ENCODE data around the gene WIZ. TPM values are rescaled to one million over a fixed set of nuclear protein-coding genes. Genes with fewer than 3 reads are reported as not detected.

WIZ gene
- total RNA-seq, 1 donor from 2014 or later = 42.7 TPM

DNA sequence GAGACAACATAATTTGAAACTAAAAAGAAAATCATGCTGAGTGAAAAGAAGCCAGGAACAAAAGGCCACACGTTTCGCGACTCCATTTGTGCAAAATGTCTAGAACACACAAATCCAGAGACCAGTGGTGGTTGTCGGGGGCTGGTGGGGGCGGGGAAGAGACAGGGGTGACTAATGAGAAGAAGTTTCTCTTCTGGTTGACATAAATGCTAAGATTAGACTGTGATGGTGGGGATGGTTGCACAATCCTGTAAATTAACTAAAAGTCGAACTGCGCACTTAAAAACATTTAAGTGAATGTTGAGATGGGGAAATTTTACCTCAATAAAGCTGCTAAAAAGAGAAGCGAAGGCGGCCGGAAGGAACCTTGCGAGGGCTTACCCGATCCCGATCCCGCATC is 77.3 kb downstream of the WIZ start:
- Histone ChIP-seq H3K4me3 (ENCODE audit: low read depth, low read length) (no peak overlapping the region), H3K27me3 (ENCODE audit: control insufficient read depth, insufficient read depth, low read length) (no peaks in the 10 kb centered on the region), H3K36me3 (ENCODE audit: control insufficient read depth, insufficient read depth, low read length) (peaks cover 9% of the 10 kb centered on the region)
- TF ChIP-seq, protein P1, sequence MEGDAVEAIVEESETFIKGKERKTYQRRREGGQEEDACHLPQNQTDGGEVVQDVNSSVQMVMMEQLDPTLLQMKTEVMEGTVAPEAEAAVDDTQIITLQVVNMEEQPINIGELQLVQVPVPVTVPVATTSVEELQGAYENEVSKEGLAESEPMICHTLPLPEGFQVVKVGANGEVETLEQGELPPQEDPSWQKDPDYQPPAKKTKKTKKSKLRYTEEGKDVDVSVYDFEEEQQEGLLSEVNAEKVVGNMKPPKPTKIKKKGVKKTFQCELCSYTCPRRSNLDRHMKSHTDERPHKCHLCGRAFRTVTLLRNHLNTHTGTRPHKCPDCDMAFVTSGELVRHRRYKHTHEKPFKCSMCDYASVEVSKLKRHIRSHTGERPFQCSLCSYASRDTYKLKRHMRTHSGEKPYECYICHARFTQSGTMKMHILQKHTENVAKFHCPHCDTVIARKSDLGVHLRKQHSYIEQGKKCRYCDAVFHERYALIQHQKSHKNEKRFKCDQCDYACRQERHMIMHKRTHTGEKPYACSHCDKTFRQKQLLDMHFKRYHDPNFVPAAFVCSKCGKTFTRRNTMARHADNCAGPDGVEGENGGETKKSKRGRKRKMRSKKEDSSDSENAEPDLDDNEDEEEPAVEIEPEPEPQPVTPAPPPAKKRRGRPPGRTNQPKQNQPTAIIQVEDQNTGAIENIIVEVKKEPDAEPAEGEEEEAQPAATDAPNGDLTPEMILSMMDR (IDR thresholded peaks at IDR 0.05; ENCODE audit: insufficient read depth, low read length, poor library complexity, severe bottlenecking) = no peak
- no peak for DNase-seq (ENCODE audit: low read depth)

DNA sequence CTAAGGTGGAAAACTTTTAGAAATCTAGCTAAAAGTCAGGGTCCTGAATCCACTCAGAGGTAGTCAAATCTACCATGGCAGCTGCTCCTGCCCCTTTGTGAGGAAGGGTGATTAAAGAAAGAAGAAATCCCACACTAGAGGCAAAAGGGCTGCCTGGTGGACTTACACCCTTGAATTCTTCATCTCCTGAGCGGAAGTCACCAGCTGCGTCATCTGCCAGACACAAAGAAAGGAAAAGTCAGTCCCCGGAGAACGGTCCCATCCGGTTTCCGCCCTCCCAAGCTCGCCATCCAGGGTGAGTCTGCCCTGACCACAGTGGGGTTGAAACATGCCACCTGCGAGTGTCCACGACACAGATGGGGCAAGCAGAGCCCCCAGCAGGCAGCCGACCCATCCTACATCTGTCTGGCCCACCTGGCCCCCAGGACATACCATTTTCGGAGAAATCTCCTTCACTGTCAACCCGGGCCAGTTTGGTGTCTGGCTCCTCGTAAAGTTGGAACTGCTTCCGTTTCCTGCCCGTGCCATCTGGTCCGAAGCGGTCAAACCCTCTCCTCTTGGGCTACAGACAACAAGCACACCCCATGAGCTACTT is 77.9 kb downstream of the WIZ start:
- H3K27me3 ChIP-seq (ENCODE audit: control insufficient read depth, insufficient read depth, low read length) = no peaks in the 10 kb centered on the region
- no peak overlapping the region for H3K4me3 ChIP-seq (ENCODE audit: low read depth, low read length)
- TF ChIP-seq, protein P1 (IDR thresholded peaks at IDR 0.05; ENCODE audit: insufficient read depth, low read length, poor library complexity, severe bottlenecking) = no peak
- DNase-seq (ENCODE audit: low read depth) = no peak
- H3K36me3 ChIP-seq (ENCODE audit: control insufficient read depth, insufficient read depth, low read length) = peaks cover 9% of the 10 kb centered on the region

DNA sequence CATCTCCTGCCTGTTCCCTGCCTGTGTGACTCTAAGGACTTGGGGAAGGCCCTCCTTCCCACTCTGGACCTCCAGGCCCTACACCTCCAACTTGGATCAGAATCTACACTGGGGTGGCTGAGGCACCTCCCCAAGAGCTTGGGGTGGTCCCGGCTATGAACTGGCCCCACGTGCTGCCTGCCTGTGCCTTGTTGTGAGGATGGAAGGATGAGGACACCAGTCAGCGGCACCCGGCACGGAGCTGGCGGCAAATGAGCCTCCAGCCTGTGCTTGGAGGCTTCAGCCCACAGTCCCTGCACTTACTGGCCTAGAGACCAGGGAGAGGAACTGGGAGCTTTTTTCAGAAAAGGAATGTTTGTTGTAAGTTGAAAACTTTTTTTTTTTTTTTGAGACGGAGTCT is 78.6 kb downstream of the WIZ start:
- no peak overlapping the region for H3K4me3 ChIP-seq (ENCODE audit: low read depth, low read length)
- no peak for DNase-seq (ENCODE audit: low read depth)
- TF ChIP-seq, protein P1 (IDR thresholded peaks at IDR 0.05; ENCODE audit: insufficient read depth, low read length, poor library complexity, severe bottlenecking) = no peak
- no peaks in the 10 kb centered on the region for H3K27me3 ChIP-seq (ENCODE audit: control insufficient read depth, insufficient read depth, low read length)
- peaks cover 9% of the 10 kb centered on the region for H3K36me3 ChIP-seq (ENCODE audit: control insufficient read depth, insufficient read depth, low read length)

Other genes starting within 250 kb of the WIZ start
- 32.8 and 34.0 TPM in 2 replicates for gene NOTCH3, start 249.0 kb downstream of the WIZ start, total RNA-seq
- gene EPHX3, start 217.5 kb downstream of the WIZ start, total RNA-seq = 0.79 and 3.4 TPM in 2 replicates
- 42.4 and 48.1 TPM in 2 replicates for gene BRD4, start 117.4 kb downstream of the WIZ start, total RNA-seq
- 19.2 and 31.4 TPM in 2 replicates for gene AKAP8, start 70.2 kb downstream of the WIZ start, total RNA-seq
- 74.7 and 79.8 TPM in 2 replicates for gene AKAP8L, start 31.0 kb downstream of the WIZ start, total RNA-seq
- not detected in 2 replicates for gene RASAL3, start 14.6 kb upstream of the WIZ start, total RNA-seq
- gene PGLYRP2, start 29.5 kb upstream of the WIZ start, total RNA-seq = not detected in 2 replicates
- not detected in 2 replicates for gene CYP4F22, start 58.6 kb upstream of the WIZ start, total RNA-seq
- gene CYP4F8, start 165.3 kb upstream of the WIZ start, total RNA-seq = not detected in 2 replicates
- not detected in 2 replicates for gene CYP4F3, start 190.9 kb upstream of the WIZ start, total RNA-seq
- gene CYP4F12, start 223.1 kb upstream of the WIZ start, total RNA-seq = not detected in 2 replicates